Activated T-cell treated with anti-CD3 and anti-CD28 coated beads, Interleukin-2, amount 50 U/mL, for 72 hours (primary cell): ENCODE measurements around the gene SDC3. TPM values are rescaled to one million over a fixed set of nuclear protein-coding genes. Genes with fewer than 3 reads are reported as not detected.

Experiments used
- ATAC-seq, 2 donors: fragments of 150-1000 bp; cut with Tn5 transposase; replicated peaks in 1 of 2; 2 replicates each; pipeline ENCODE4 v1.10.0; 2021; ENCODE audit warnings: moderate library complexity in 2 of 2, mild to moderate bottlenecking in 1 of 2
- DNase-seq, 2 donors: peaks; one replicate each; pipeline ENCODE4 v3.0.0; 2021 to 2022; ENCODE audit warnings: mixed read lengths in 1 of 2
- H3K27ac Mint-ChIP-seq: one replicate; pipeline ENCODE4 v1.8.0; 2022; ENCODE audit warnings: mild to moderate bottlenecking, moderate library complexity, mixed read lengths
- H3K27me3 Mint-ChIP-seq: one replicate; pipeline ENCODE4 v1.8.0; 2022; ENCODE audit warnings: low read depth, mixed read lengths
- H3K36me3 Mint-ChIP-seq, 2 donors: one replicate each; pipeline ENCODE4 v1.8.0; 2022; ENCODE audit warnings: mixed read lengths in 2 of 2, mild to moderate bottlenecking in 1 of 2; ENCODE audit not compliant: insufficient read depth in 2 of 2
- H3K4me1 Mint-ChIP-seq: one replicate; pipeline ENCODE4 v1.8.0; 2022; ENCODE audit warnings: low read depth, mixed read lengths
- H3K4me3 Mint-ChIP-seq, 2 donors: one replicate each; pipeline ENCODE4 v1.8.0; 2022; ENCODE audit warnings: mild to moderate bottlenecking in 2 of 2, mixed read lengths in 2 of 2, moderate library complexity in 2 of 2
- H3K9me3 Mint-ChIP-seq, 2 donors: one replicate each; pipeline ENCODE4 v1.8.0; 2022; ENCODE audit warnings: mixed read lengths in 2 of 2
- total RNA-seq, 2 donors: library from RNA; stranded (reverse); gene quantifications; one replicate each; pipeline ENCODE4 v1.2.3, GENCODE V29; 2022

Gene SDC3
- total RNA-seq, 2 donors from 2014 or later, result 0.12 to 0.25 TPM

- Mint-ChIP-seq H3K4me1 (no peaks in the 10 kb centered on the region), H3K27ac (no peak overlapping the region), H3K27me3 (peaks cover 36% of the 10 kb centered on the region), H3K4me3 (no peak overlapping the region), H3K9me3 (no peaks in the 10 kb centered on the region), H3K36me3 (no peaks in the 10 kb centered on the region)
- ATAC-seq, result no peak
- DNase-seq, result no peak
These were observed 74.3 kb downstream of the SDC3 start for GRCh38 chr1:30834253-30834652.

GRCh38 chr1:30830537-30830936 lies 78.0 kb downstream of the SDC3 start:
- Mint-ChIP-seq H3K4me1 (peaks cover under 1% of the 10 kb centered on the region), H3K9me3 (no peaks in the 10 kb centered on the region), H3K4me3 (no peak overlapping the region), H3K27ac (no peak overlapping the region), H3K36me3 (no peaks in the 10 kb centered on the region), H3K27me3 (peaks cover 33% of the 10 kb centered on the region)
- ATAC-seq (no peak), DNase-seq (no peak)

- no peak overlapping the region for H3K27ac Mint-ChIP-seq
- H3K4me1 Mint-ChIP-seq, result peaks cover 7% of the 10 kb centered on the region
- H3K9me3 Mint-ChIP-seq, result no peaks in the 10 kb centered on the region
- no peak overlapping the region for H3K4me3 Mint-ChIP-seq
- DNase-seq, result no peak
- no peaks in the 10 kb centered on the region for H3K36me3 Mint-ChIP-seq
- ATAC-seq, result no peak
- H3K27me3 Mint-ChIP-seq, result peaks cover 40% of the 10 kb centered on the region
These were observed 78.7 kb downstream of the SDC3 start for GRCh38 chr1:30829889-30830288.

GRCh38 chr1:30824736-30825429 lies 83.7 kb downstream of the SDC3 start:
- Mint-ChIP-seq H3K27ac (no peak overlapping the region), H3K36me3 (no peaks in the 10 kb centered on the region), H3K4me1 (peaks cover 28% of the 10 kb centered on the region), H3K9me3 (no peaks in the 10 kb centered on the region), H3K27me3 (peaks cover 68% of the 10 kb centered on the region), H3K4me3 (peak overlapping the region; percentile 13 to 85)
- DNase-seq (no peak), ATAC-seq (no peak)

- Mint-ChIP-seq H3K4me3 (peak overlapping the region; percentile 84 to 85), H3K27me3 (peaks cover 68% of the 10 kb centered on the region), H3K36me3 (no peaks in the 10 kb centered on the region), H3K27ac (no peak overlapping the region), H3K9me3 (no peaks in the 10 kb centered on the region), H3K4me1 (peaks cover 28% of the 10 kb centered on the region)
- ATAC-seq, result peak; percentile 81 to 92
- DNase-seq, result peak; percentile 60 to 68
These were observed 84.4 kb downstream of the SDC3 start for GRCh38 chr1:30823969-30824735.

- Mint-ChIP-seq H3K36me3 (no peaks in the 10 kb centered on the region), H3K4me1 (peaks cover 28% of the 10 kb centered on the region), H3K9me3 (no peaks in the 10 kb centered on the region), H3K27me3 (peaks cover 70% of the 10 kb centered on the region), H3K27ac (no peak overlapping the region), H3K4me3 (peak overlapping the region; percentile 84 to 85)
- DNase-seq, result no peak
- ATAC-seq, result no peak
These were observed 85.0 kb downstream of the SDC3 start for GRCh38 chr1:30823627-30823968.

GRCh38 chr1:30822966-30823581 lies 85.5 kb downstream of the SDC3 start:
- Mint-ChIP-seq H3K4me1 (peaks cover 28% of the 10 kb centered on the region), H3K9me3 (no peaks in the 10 kb centered on the region), H3K27ac (no peak overlapping the region), H3K36me3 (no peaks in the 10 kb centered on the region), H3K4me3 (peak overlapping the region in 1 of 2 donors; percentile 24), H3K27me3 (peaks cover 70% of the 10 kb centered on the region)
- peak; percentile 24 to 30 for DNase-seq
- ATAC-seq, result peak; percentile 34 to 62

GRCh38 chr1:30822006-30822405 lies 86.6 kb downstream of the SDC3 start:
- peaks cover 28% of the 10 kb centered on the region for H3K4me1 Mint-ChIP-seq
- no peaks in the 10 kb centered on the region for H3K36me3 Mint-ChIP-seq
- DNase-seq, result no peak
- no peak for ATAC-seq
- H3K27me3 Mint-ChIP-seq, result peaks cover 80% of the 10 kb centered on the region
- no peaks in the 10 kb centered on the region for H3K9me3 Mint-ChIP-seq
- no peak overlapping the region for H3K27ac Mint-ChIP-seq
- no peak overlapping the region for H3K4me3 Mint-ChIP-seq

- peaks cover 26% of the 10 kb centered on the region for H3K4me1 Mint-ChIP-seq
- no peak overlapping the region for H3K27ac Mint-ChIP-seq
- no peak for DNase-seq
- ATAC-seq, result no peak
- no peaks in the 10 kb centered on the region for H3K9me3 Mint-ChIP-seq
- H3K36me3 Mint-ChIP-seq, result no peaks in the 10 kb centered on the region
- H3K4me3 Mint-ChIP-seq, result no peak overlapping the region
- H3K27me3 Mint-ChIP-seq, result peaks cover 76% of the 10 kb centered on the region
These were observed 88.3 kb downstream of the SDC3 start for GRCh38 chr1:30820299-30820698.

Other genes with a start within 250 kb of the SDC3 start
- 1 to 10 TPM; 1.0 to 1.2 TPM for gene MATN1, start 185.2 kb downstream of the SDC3 start, total RNA-seq
- gene LAPTM5, start 151.0 kb downstream of the SDC3 start, total RNA-seq, result 100 to 1,000 TPM; 220 to 281 TPM
- gene PUM1, start 157.0 kb upstream of the SDC3 start, total RNA-seq, result 100 to 1,000 TPM; 100 to 104 TPM